ENCODE data around the gene CEBPB. TPM values are rescaled to one million over a fixed set of nuclear protein-coding genes. Genes with fewer than 3 reads are reported as not detected.
"Not testable (repeated sequence)": the region's sequence is repeated elsewhere in the genome, so short reads cannot be mapped to it uniquely, and the experiment has no call there.

The CEBPB gene
- total RNA-seq, 1 donor from 2014 or later: 264 TPM

GRCh38 chr20:50208085-50208491 lies 17.5 kb downstream of the CEBPB start:
- TF ChIP-seq, protein P1, sequence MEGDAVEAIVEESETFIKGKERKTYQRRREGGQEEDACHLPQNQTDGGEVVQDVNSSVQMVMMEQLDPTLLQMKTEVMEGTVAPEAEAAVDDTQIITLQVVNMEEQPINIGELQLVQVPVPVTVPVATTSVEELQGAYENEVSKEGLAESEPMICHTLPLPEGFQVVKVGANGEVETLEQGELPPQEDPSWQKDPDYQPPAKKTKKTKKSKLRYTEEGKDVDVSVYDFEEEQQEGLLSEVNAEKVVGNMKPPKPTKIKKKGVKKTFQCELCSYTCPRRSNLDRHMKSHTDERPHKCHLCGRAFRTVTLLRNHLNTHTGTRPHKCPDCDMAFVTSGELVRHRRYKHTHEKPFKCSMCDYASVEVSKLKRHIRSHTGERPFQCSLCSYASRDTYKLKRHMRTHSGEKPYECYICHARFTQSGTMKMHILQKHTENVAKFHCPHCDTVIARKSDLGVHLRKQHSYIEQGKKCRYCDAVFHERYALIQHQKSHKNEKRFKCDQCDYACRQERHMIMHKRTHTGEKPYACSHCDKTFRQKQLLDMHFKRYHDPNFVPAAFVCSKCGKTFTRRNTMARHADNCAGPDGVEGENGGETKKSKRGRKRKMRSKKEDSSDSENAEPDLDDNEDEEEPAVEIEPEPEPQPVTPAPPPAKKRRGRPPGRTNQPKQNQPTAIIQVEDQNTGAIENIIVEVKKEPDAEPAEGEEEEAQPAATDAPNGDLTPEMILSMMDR (IDR thresholded peaks at IDR 0.05): no peak
- TF ChIP-seq POLR2AphosphoS5 (IDR thresholded peaks at IDR 0.05; ENCODE audit: insufficient read depth in 1 of 2, low read depth in 1 of 2) (no peak), POLR2A (IDR thresholded peaks at IDR 0.05) (no peak)
- no peak overlapping the region for H3K27ac ChIP-seq
- H3K4me1 ChIP-seq: no peaks in the 10 kb centered on the region
- intact Hi-C loops (cut with DNase I): no loop called here
- H3K4me3 ChIP-seq: no peak overlapping the region
- H3K36me3 ChIP-seq: no peaks in the 10 kb centered on the region
- H3K9me3 ChIP-seq: no peaks in the 10 kb centered on the region
- DNase-seq (ENCODE audit: extremely low spot score in 2 of 2): no peak
- no peaks in the 10 kb centered on the region for H3K27me3 ChIP-seq

- intact Hi-C loops (cut with DNase I); H3K9me3 ChIP-seq; H3K4me3 ChIP-seq; H3K27me3 ChIP-seq; H3K4me1 ChIP-seq; DNase-seq (ENCODE audit: extremely low spot score in 2 of 2); H3K36me3 ChIP-seq; H3K27ac ChIP-seq: not testable (repeated sequence)
Observed at GRCh38 chr20:50208815-50209214, 18.2 kb downstream of the CEBPB start.

DNA sequence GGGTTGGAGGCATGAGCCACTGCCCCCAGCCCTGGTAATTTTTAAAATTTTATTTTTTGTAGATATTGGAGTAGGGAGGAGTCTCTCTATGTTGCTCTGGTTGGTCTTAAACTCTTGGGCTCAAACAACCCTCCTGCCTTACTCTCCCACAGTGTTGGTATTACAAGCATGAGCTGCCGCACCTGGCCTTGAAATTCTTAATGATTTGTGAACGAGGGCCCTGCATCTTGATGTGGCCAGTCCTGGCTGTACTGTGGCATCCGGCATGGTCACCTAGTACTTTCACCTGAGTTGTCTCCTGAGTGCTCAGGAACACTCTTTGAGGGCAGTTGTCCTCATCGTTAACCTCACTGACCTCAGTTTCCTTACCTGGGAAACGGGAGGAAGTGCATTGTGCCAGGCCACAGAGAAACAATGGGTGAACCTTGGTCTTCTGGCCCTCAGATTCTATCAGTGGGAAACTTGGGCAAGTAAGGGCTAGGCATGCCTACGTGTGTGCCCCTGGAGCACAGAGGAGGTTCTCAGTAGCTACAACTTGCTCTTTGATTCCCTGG lies 19.5 kb downstream of the CEBPB start:
- Histone ChIP-seq H3K9me3 (no peaks in the 10 kb centered on the region), H3K27ac (no peak overlapping the region), H3K4me3 (no peak overlapping the region), H3K27me3 (no peaks in the 10 kb centered on the region), H3K36me3 (no peaks in the 10 kb centered on the region), H3K4me1 (no peaks in the 10 kb centered on the region)
- DNase-seq (ENCODE audit: extremely low spot score in 2 of 2): no peak
- TF ChIP-seq POLR2A (IDR thresholded peaks at IDR 0.05) (no peak), POLR2AphosphoS5 (IDR thresholded peaks at IDR 0.05; ENCODE audit: insufficient read depth in 1 of 2, low read depth in 1 of 2) (no peak)
- TF ChIP-seq, protein P1 (IDR thresholded peaks at IDR 0.05): no peak
- intact Hi-C loops (cut with DNase I): no loop called here

GRCh38 chr20:50211091-50211490 lies 20.5 kb downstream of the CEBPB start:
- H3K4me1 ChIP-seq: no peaks in the 10 kb centered on the region
- H3K4me3 ChIP-seq: no peak overlapping the region
- no peaks in the 10 kb centered on the region for H3K9me3 ChIP-seq
- H3K27ac ChIP-seq: no peak overlapping the region
- H3K27me3 ChIP-seq: no peaks in the 10 kb centered on the region
- DNase-seq (ENCODE audit: extremely low spot score in 2 of 2): no peak
- intact Hi-C loops (cut with DNase I): no loop called here
- H3K36me3 ChIP-seq: no peaks in the 10 kb centered on the region
- TF ChIP-seq, protein P1 (IDR thresholded peaks at IDR 0.05): no peak
- no peak for TF ChIP-seq POLR2AphosphoS5 (IDR thresholded peaks at IDR 0.05; ENCODE audit: insufficient read depth in 1 of 2, low read depth in 1 of 2)
- TF ChIP-seq POLR2A (IDR thresholded peaks at IDR 0.05): no peak

GRCh38 chr20:50213531-50214106 lies 23.0 kb downstream of the CEBPB start:
- no peak for DNase-seq (ENCODE audit: extremely low spot score in 2 of 2)
- Histone ChIP-seq H3K4me3 (no peak overlapping the region), H3K4me1 (peaks cover 6% of the 10 kb centered on the region), H3K27ac (no peak overlapping the region), H3K27me3 (no peaks in the 10 kb centered on the region), H3K36me3 (no peaks in the 10 kb centered on the region), H3K9me3 (no peaks in the 10 kb centered on the region)
- TF ChIP-seq POLR2A (IDR thresholded peaks at IDR 0.05) (no peak), POLR2AphosphoS5 (IDR thresholded peaks at IDR 0.05; ENCODE audit: insufficient read depth in 1 of 2, low read depth in 1 of 2) (no peak)
- TF ChIP-seq, protein P1 (IDR thresholded peaks at IDR 0.05): no peak
- intact Hi-C loops (cut with DNase I): no loop called here

All from vagina (tissue), 2 donors.